GM23338 (cell line): Measurements from ENCODE around the gene PROX2. TPM values are rescaled to one million over a fixed set of nuclear protein-coding genes. Genes with fewer than 3 reads are reported as not detected.

Experiments
- ATAC-seq: fragments of 200-7000 bp; cut with Tn5 transposase; 3 replicates; pipeline ENCODE4 v1.9.1; 2020
- DNase-seq: peaks from one replicate; pipeline ENCODE4 v3.0.0-alpha.2; 2015; ENCODE audit warnings: low spot score
- H2AFZ ChIP-seq: fragments of 200-600 bp; sonication (generic); 2 replicates; pipeline ENCODE4 v1.8.0; 2016; ENCODE audit warnings: antibody characterized with exemption, mild to moderate bottlenecking, moderate library complexity
- H3F3A ChIP-seq: fragments of 200-600 bp; sonication (generic); replicated peaks from 2 replicates; pipeline ENCODE4 v1.8.0; 2017; ENCODE audit warnings: antibody characterized with exemption, mixed run types, low read depth
- H3K27ac ChIP-seq: fragments of 200-600 bp; sonication (generic); 2 replicates; pipeline ENCODE4 v1.6.1; 2016; ENCODE audit warnings: low read depth
- H3K27me3 ChIP-seq: fragments of 200-600 bp; sonication (generic); 2 replicates; pipeline ENCODE4 v1.8.0; 2016; ENCODE audit warnings: mild to moderate bottlenecking, mixed run types, moderate library complexity; ENCODE audit not compliant: insufficient read depth
- H3K36me3 ChIP-seq: fragments of 200-600 bp; sonication (generic); 2 replicates; pipeline ENCODE4 v1.8.0; 2016; ENCODE audit warnings: mild to moderate bottlenecking; ENCODE audit not compliant: insufficient read depth
- H3K4me1 ChIP-seq: fragments of 200-600 bp; sonication (generic); 2 replicates; pipeline ENCODE4 v1.8.0; 2016; ENCODE audit warnings: mild to moderate bottlenecking, moderate library complexity; ENCODE audit not compliant: insufficient read depth
- H3K4me2 ChIP-seq: fragments of 200-600 bp; sonication (generic); 2 replicates; pipeline ENCODE4 v1.7.1; 2017; ENCODE audit warnings: mixed run types
- H3K4me3 ChIP-seq: fragments of 200-600 bp; sonication (generic); 2 replicates; pipeline ENCODE4 v1.6.1; 2016; ENCODE audit warnings: mixed run types
- H3K79me2 ChIP-seq: fragments of 200-600 bp; sonication (generic); replicated peaks from 2 replicates; pipeline ENCODE4 v1.8.0; 2017; ENCODE audit warnings: mild to moderate bottlenecking; ENCODE audit not compliant: insufficient read depth
- H3K9me2 ChIP-seq: fragments of 200-600 bp; sonication (generic); 2 replicates; pipeline ENCODE4 v1.8.0; 2017; ENCODE audit not compliant: insufficient read depth
- H4K20me1 ChIP-seq: fragments of 200-600 bp; sonication (generic); replicated peaks from 2 replicates; pipeline ENCODE4 v1.8.0; 2017; ENCODE audit warnings: mild to moderate bottlenecking; ENCODE audit not compliant: insufficient read depth
- H3K27ac Mint-ChIP-seq: 2 replicates; pipeline ENCODE4 v1.8.0; 2020; ENCODE audit warnings: inconsistent platforms, mild to moderate bottlenecking, moderate library complexity, mixed read lengths
- H3K27me3 Mint-ChIP-seq: 3 replicates; pipeline ENCODE4 v1.8.0; 2022; ENCODE audit warnings: low read depth, mild to moderate bottlenecking, moderate library complexity, mixed read lengths, inconsistent platforms; ENCODE audit not compliant: insufficient read depth, poor library complexity
- H3K36me3 Mint-ChIP-seq: 3 replicates; pipeline ENCODE4 v1.8.0; 2021; ENCODE audit warnings: low read depth, mild to moderate bottlenecking, inconsistent platforms, moderate library complexity, mixed read lengths
- H3K4me1 Mint-ChIP-seq: 3 replicates; pipeline ENCODE4 v1.8.0; 2020; ENCODE audit warnings: mild to moderate bottlenecking, inconsistent platforms, mixed read lengths
- H3K4me3 Mint-ChIP-seq: 3 replicates; pipeline ENCODE4 v1.8.0; 2021; ENCODE audit warnings: moderate library complexity, mild to moderate bottlenecking, inconsistent platforms, mixed read lengths
- H3K9me3 Mint-ChIP-seq: 3 replicates; pipeline ENCODE4 v1.8.0; 2020; ENCODE audit warnings: moderate library complexity, mild to moderate bottlenecking, inconsistent platforms, mixed read lengths
- CREB1 ChIP-seq: fragments of 250-450 bp; sonication (Bioruptor Pico); IDR thresholded peaks from 2 replicates; pipeline ENCODE4 v1.5.0; 2020; ENCODE audit warnings: low read depth, mild to moderate bottlenecking, moderate library complexity
- ETS1 ChIP-seq: IDR thresholded peaks from 2 replicates; pipeline ENCODE4 v1.6.1; 2016; ENCODE audit warnings: antibody characterized with exemption
- EZH2 ChIP-seq: fragments of 200-600 bp; sonication (generic); IDR thresholded peaks from one replicate; pipeline ENCODE4 v1.8.0; 2017; ENCODE audit warnings: antibody characterized with exemption, mild to moderate bottlenecking, low read depth; ENCODE audit not compliant: unreplicated experiment
- EZH2phosphoT487 ChIP-seq: fragments of 200-600 bp; sonication (generic); IDR thresholded peaks from one replicate; pipeline ENCODE4 v1.8.1; 2018; ENCODE audit warnings: antibody characterized with exemption; ENCODE audit not compliant: unreplicated experiment
- JUNB ChIP-seq: IDR thresholded peaks from one replicate; pipeline ENCODE4 v1.6.1; 2016; ENCODE audit warnings: antibody characterized with exemption; ENCODE audit not compliant: unreplicated experiment
- POLR2AphosphoS5 ChIP-seq: IDR thresholded peaks from 2 replicates; pipeline ENCODE4 v1.6.1; 2016; ENCODE audit warnings: antibody characterized with exemption, low read depth
- STAT1 ChIP-seq: IDR thresholded peaks from one replicate; pipeline ENCODE4 v1.6.1; 2016; ENCODE audit warnings: antibody characterized with exemption; ENCODE audit not compliant: unreplicated experiment
- ZNF331 ChIP-seq: fragments of 250-450 bp; sonication (Bioruptor Pico); IDR thresholded peaks from 2 replicates; pipeline ENCODE4 v1.5.0; 2020; ENCODE audit warnings: low read depth, mild to moderate bottlenecking, moderate library complexity
- polyA plus RNA-seq: library from polyadenylated mRNA; unstranded; fragments of >200 nt; fragmentation: Nextera tagmentation; extraction: Ambion mirVana; gene quantifications from 2 replicates; pipeline ENCODE4 v1.2.1, GENCODE V29; 2016
- total RNA-seq: library from RNA; depleted of rRNA; stranded (reverse); fragments of >200 nt; shearing (Covaris generic); gene quantifications from 2 replicates; pipeline ENCODE4 v1.2.3, GENCODE V29; 2014
- TF ChIP-seq, protein P1 (sequence below): fragments of 250-450 bp; sonication (Bioruptor Pico); IDR thresholded peaks from 2 replicates; pipeline ENCODE4 v1.5.0; 2020; ENCODE audit warnings: mild to moderate bottlenecking, moderate library complexity
- TF ChIP-seq, protein P2 (sequence below), 2 experiments: fragments of 200-600 bp in 1 of 2; sonication (generic) in 1 of 2; conservative IDR thresholded peaks; 2 replicates each; pipeline versions ENCODE4 v1.5.1 to v1.6.1; 2016 to 2017; ENCODE audit warnings: antibody characterized with exemption in 2 of 2, low read depth in 2 of 2, mild to moderate bottlenecking in 2 of 2, moderate library complexity in 1 of 2

The PROX2 gene
- total and polyA plus RNA-seq, 2 experiments from 2014 or later, result 0.06 TPM; not detected in 1

GRCh38 chr14:74865156-74865555, 10.8 kb downstream of the PROX2 start (continued):
- TF ChIP-seq, protein P1, sequence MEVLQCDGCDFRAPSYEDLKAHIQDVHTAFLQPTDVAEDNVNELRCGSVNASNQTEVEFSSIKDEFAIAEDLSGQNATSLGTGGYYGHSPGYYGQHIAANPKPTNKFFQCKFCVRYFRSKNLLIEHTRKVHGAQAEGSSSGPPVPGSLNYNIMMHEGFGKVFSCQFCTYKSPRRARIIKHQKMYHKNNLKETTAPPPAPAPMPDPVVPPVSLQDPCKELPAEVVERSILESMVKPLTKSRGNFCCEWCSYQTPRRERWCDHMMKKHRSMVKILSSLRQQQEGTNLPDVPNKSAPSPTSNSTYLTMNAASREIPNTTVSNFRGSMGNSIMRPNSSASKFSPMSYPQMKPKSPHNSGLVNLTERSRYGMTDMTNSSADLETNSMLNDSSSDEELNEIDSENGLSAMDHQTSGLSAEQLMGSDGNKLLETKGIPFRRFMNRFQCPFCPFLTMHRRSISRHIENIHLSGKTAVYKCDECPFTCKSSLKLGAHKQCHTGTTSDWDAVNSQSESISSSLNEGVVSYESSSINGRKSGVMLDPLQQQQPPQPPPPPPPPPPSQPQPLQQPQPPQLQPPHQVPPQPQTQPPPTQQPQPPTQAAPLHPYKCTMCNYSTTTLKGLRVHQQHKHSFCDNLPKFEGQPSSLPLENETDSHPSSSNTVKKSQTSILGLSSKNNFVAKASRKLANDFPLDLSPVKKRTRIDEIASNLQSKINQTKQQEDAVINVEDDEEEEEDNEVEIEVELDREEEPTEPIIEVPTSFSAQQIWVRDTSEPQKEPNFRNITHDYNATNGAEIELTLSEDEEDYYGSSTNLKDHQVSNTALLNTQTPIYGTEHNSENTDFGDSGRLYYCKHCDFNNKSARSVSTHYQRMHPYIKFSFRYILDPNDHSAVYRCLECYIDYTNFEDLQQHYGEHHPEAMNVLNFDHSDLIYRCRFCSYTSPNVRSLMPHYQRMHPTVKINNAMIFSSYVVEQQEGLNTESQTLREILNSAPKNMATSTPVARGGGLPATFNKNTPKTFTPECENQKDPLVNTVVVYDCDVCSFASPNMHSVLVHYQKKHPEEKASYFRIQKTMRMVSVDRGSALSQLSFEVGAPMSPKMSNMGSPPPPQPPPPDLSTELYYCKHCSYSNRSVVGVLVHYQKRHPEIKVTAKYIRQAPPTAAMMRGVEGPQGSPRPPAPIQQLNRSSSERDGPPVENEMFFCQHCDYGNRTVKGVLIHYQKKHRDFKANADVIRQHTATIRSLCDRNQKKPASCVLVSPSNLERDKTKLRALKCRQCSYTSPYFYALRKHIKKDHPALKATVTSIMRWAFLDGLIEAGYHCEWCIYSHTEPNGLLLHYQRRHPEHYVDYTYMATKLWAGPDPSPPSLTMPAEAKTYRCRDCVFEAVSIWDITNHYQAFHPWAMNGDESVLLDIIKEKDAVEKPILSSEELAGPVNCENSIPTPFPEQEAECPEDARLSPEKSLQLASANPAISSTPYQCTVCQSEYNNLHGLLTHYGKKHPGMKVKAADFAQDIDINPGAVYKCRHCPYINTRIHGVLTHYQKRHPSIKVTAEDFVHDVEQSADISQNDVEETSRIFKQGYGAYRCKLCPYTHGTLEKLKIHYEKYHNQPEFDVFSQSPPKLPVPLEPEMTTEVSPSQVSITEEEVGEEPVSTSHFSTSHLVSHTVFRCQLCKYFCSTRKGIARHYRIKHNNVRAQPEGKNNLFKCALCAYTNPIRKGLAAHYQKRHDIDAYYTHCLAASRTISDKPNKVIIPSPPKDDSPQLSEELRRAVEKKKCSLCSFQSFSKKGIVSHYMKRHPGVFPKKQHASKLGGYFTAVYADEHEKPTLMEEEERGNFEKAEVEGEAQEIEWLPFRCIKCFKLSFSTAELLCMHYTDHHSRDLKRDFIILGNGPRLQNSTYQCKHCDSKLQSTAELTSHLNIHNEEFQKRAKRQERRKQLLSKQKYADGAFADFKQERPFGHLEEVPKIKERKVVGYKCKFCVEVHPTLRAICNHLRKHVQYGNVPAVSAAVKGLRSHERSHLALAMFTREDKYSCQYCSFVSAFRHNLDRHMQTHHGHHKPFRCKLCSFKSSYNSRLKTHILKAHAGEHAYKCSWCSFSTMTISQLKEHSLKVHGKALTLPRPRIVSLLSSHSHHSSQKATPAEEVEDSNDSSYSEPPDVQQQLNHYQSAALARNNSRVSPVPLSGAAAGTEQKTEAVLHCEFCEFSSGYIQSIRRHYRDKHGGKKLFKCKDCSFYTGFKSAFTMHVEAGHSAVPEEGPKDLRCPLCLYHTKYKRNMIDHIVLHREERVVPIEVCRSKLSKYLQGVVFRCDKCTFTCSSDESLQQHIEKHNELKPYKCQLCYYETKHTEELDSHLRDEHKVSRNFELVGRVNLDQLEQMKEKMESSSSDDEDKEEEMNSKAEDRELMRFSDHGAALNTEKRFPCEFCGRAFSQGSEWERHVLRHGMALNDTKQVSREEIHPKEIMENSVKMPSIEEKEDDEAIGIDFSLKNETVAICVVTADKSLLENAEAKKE (CRISPR knock-in tag), result no peak
- TF ChIP-seq, protein P2, sequence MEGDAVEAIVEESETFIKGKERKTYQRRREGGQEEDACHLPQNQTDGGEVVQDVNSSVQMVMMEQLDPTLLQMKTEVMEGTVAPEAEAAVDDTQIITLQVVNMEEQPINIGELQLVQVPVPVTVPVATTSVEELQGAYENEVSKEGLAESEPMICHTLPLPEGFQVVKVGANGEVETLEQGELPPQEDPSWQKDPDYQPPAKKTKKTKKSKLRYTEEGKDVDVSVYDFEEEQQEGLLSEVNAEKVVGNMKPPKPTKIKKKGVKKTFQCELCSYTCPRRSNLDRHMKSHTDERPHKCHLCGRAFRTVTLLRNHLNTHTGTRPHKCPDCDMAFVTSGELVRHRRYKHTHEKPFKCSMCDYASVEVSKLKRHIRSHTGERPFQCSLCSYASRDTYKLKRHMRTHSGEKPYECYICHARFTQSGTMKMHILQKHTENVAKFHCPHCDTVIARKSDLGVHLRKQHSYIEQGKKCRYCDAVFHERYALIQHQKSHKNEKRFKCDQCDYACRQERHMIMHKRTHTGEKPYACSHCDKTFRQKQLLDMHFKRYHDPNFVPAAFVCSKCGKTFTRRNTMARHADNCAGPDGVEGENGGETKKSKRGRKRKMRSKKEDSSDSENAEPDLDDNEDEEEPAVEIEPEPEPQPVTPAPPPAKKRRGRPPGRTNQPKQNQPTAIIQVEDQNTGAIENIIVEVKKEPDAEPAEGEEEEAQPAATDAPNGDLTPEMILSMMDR (conservative IDR thresholded peaks at IDR 0.05; ENCODE audit: low read depth in 2 of 2), result no peak
- no peak for TF ChIP-seq POLR2AphosphoS5
- no peak for TF ChIP-seq STAT1
- TF ChIP-seq ETS1, result no peak
- no peak for TF ChIP-seq EZH2

DNA sequence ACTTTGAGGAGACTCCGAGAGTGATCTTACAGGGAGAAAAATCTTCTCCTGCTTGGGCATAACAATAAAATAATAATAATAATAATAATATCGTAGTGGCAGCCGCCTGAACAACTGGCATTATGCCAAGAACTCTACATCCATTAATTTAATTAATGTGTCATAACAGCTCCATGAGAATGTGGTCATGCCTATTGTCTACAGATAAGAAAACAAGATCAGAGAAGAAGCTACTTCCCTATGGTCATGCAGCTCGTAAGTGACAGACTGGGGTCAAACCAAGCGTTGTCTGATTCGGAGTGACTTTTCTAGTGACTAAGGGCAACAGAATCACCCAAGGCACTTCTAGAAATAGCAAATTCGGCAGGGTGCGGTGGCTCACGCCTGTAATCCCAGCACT, 11.7 kb downstream of the PROX2 start:
- Histone ChIP-seq H3K27me3 (no peaks in the 10 kb centered on the region), H3K4me2 (no peak overlapping the region), H3K9me2 (no peaks in the 10 kb centered on the region), H3K4me3 (no peak overlapping the region), H3K4me1 (no peaks in the 10 kb centered on the region), H3K79me2 (no peaks in the 10 kb centered on the region), H3F3A (no peaks in the 10 kb centered on the region), H3K27ac (no peak overlapping the region), H3K36me3 (no peaks in the 10 kb centered on the region), H4K20me1 (no peaks in the 10 kb centered on the region), H2AFZ (no peak overlapping the region)
- ATAC-seq, result no peak
- H3K27me3 Mint-ChIP-seq, result peaks cover 1% of the 10 kb centered on the region
- H3K9me3 Mint-ChIP-seq, result no peaks in the 10 kb centered on the region
- DNase-seq, result no peak
- no peaks in the 10 kb centered on the region for H3K36me3 Mint-ChIP-seq
- no peak overlapping the region for H3K4me3 Mint-ChIP-seq
- H3K4me1 Mint-ChIP-seq, result peaks cover 2% of the 10 kb centered on the region; the same call in 1 of the 3 replicates
- H3K27ac Mint-ChIP-seq, result no peak overlapping the region
- no peak for TF ChIP-seq JUNB
- no peak for TF ChIP-seq CREB1 (CRISPR knock-in tag)
- TF ChIP-seq ZNF331, result no peak
- TF ChIP-seq ETS1, result no peak
- TF ChIP-seq POLR2AphosphoS5, result no peak
- no peak for TF ChIP-seq EZH2phosphoT487
- no peak for TF ChIP-seq EZH2
- TF ChIP-seq, protein P2 (conservative IDR thresholded peaks at IDR 0.05; ENCODE audit: low read depth in 2 of 2), result no peak
